Spleen (tissue), 11 donors: ENCODE measurements around the gene CNTD1. TPM values are rescaled to one million over a fixed set of nuclear protein-coding genes. Genes with fewer than 3 reads are reported as not detected.
A peak's percentile ranks its signal among the peaks of the same experiment; 100 is the strongest.

Experiments
- DNase-seq: peaks from one replicate; pipeline ENCODE4 v3.0.0-alpha.2; 2020
- H3K27ac ChIP-seq, 8 donors: fragments of 200-600 bp; sonication (generic) in 7 of 8; 1 replicate in 4 of 8; 2 replicates in 4 of 8; pipeline versions ENCODE4 v1.5.0 to v1.8.0; 2016 to 2021; ENCODE audit warnings: inconsistent platforms in 4 of 8, mild to moderate bottlenecking in 4 of 8, moderate library complexity in 1 of 8
- H3K27me3 ChIP-seq, 7 donors: fragments of 200-600 bp; sonication (generic) in 6 of 7; replicated peaks in 1 of 7; 1 replicate in 4 of 7; 2 replicates in 3 of 7; pipeline versions ENCODE4 v1.5.0 to v1.8.0; 2016 to 2021; ENCODE audit warnings: inconsistent platforms in 3 of 7, mild to moderate bottlenecking in 1 of 7
- H3K36me3 ChIP-seq, 6 donors: fragments of 200-600 bp; sonication (generic) in 5 of 6; 1 replicate in 4 of 6; 2 replicates in 2 of 6; pipeline versions ENCODE4 v1.5.0 to v1.8.0; 2016 to 2021; ENCODE audit warnings: inconsistent platforms in 2 of 6
- H3K4me1 ChIP-seq, 6 donors: fragments of 200-600 bp; sonication (generic) in 5 of 6; 1 replicate in 3 of 6; 2 replicates in 3 of 6; pipeline versions ENCODE4 v1.5.0 to v1.8.0; 2016 to 2021; ENCODE audit warnings: inconsistent platforms in 3 of 6
- H3K4me3 ChIP-seq, 8 donors: fragments of 200-600 bp; sonication (generic) in 7 of 8; 1 replicate in 4 of 8; 2 replicates in 4 of 8; pipeline versions ENCODE4 v1.5.0 to v1.8.0; 2016 to 2021; ENCODE audit warnings: inconsistent platforms in 4 of 8, mild to moderate bottlenecking in 4 of 8, moderate library complexity in 2 of 8
- H3K9me3 ChIP-seq, 8 donors: fragments of 200-600 bp; sonication (generic) in 7 of 8; 1 replicate in 4 of 8; 2 replicates in 4 of 8; pipeline versions ENCODE4 v1.5.0 to v1.8.0; 2016 to 2021; ENCODE audit warnings: inconsistent platforms in 4 of 8
- CTCF ChIP-seq, 11 experiments: fragments of 200-600 bp in 7 of 11; fragments of 450-650 bp in 4 of 11; sonication (generic) in 4 of 11; IDR thresholded peaks in 8 of 11; conservative IDR thresholded peaks in 3 of 11; 1 replicate in 7 of 11; 2 replicates in 4 of 11; pipeline versions ENCODE4 v1.4.0 to v1.8.0; 2016 to 2021; ENCODE audit warnings: antibody characterized with exemption in 11 of 11, inconsistent platforms in 4 of 11, mild to moderate bottlenecking in 1 of 11
- POLR2A ChIP-seq, 3 donors: fragments of 450-650 bp; IDR thresholded peaks; one replicate each; pipeline ENCODE4 v1.5.1; 2017; ENCODE audit warnings: antibody characterized with exemption in 3 of 3, mild to moderate bottlenecking in 1 of 3
- POLR2AphosphoS5 ChIP-seq, 3 donors: sonication (generic); formaldehyde crosslinking; IDR thresholded peaks; one replicate each; pipeline ENCODE4 v1.5.1; 2017; ENCODE audit warnings: antibody characterized with exemption in 3 of 3
- WGBS, 5 donors: extraction: QIAGEN DNeasy Blood & Tissue Kit in 3 of 5; methylation state at CpG; one replicate each; pipeline versions ENCODE4 v1.1.5 to v1.1.7; 2013 to 2018; 5-methylcytosine and 5-hydroxymethylcytosine counted together
- intact Hi-C: fragments of 100-400 bp; cut with DNase I; formaldehyde crosslinking; loops from one replicate; pipeline ENCODE4 v1.15.0; 2023; ENCODE audit warnings: low total_unique reads
- polyA plus RNA-seq, 3 donors: library from polyadenylated mRNA; stranded (reverse); fragments of 200-250 nt; gene quantifications; one replicate each; pipeline ENCODE4 v1.2.1, GENCODE V29; 2013
- total RNA-seq, 7 donors: library from RNA; depleted of rRNA in 3 of 7; stranded (reverse); fragments of >200 nt in 3 of 7; fragmentation: NEBNext Ultra II Directional in 4 of 7; extraction: Animal tissue kit (Norgen Biotek cat#: 25700) in 4 of 7; gene quantifications; one replicate each; pipeline versions ENCODE4 v1.1.0 to v1.2.1, GENCODE V29; 2016 to 2021
- donor health status: healthy with polysubstance abuse.
- donor health status: DM: no; HTN: no; CAD: no; lungs with moderate emphysema.
- donor health status: DM: no; HTN: no; CAD: no.
- donor health status: Bipolar disorder and iron deficiency.
- donor health status: healthy.
- donor health status: DM: no; HTN: no; CAD: no.
- donor health status: DM: yes; HTN: yes; CAD: no.

Gene CNTD1
- total and polyA plus RNA-seq, 10 donors = 0.17 to 0.26 (median 0.24) TPM; not detected in 7

- TF ChIP-seq POLR2A (IDR thresholded peaks at IDR 0.05) (no peak), POLR2AphosphoS5 (IDR thresholded peaks at IDR 0.05) (peak in 1 of 3 donors; percentile 14), CTCF (IDR thresholded peaks at IDR 0.05 in 8 of 11, conservative IDR thresholded peaks at IDR 0.05 in 3 of 11) (peak; percentile 44 to 85 (median 72))
- no peaks in the 10 kb centered on the region for H3K27me3 ChIP-seq
- peaks cover 3 to 78% (median 70%) of the 10 kb centered on the region in 6 donors for H3K36me3 ChIP-seq
- DNase-seq = peak; percentile 12
- no peaks in the 10 kb centered on the region for H3K9me3 ChIP-seq
- H3K4me1 ChIP-seq = peaks cover 0 to 66% (median 19%) of the 10 kb centered on the region in 6 donors
- H3K27ac ChIP-seq = peak overlapping the region in 1 of 8 donors; percentile 31
- intact Hi-C loops = loop anchor here (2.0 kb wide), 1 partner anchor 93 kb away; no protein-coding TSS in a partner anchor
- no peak overlapping the region for H3K4me3 ChIP-seq
- 49 to 57% (median 50%) methylated on average over 6 of the region's 6 CpGs for WGBS, 5 donors
Measured at GRCh38 chr17:42843358-42843934, 44.8 kb downstream of the CNTD1 start.

- H3K4me1 ChIP-seq = peaks cover 0 to 66% (median 19%) of the 10 kb centered on the region in 6 donors
- no peaks in the 10 kb centered on the region for H3K27me3 ChIP-seq
- H3K9me3 ChIP-seq = no peaks in the 10 kb centered on the region
- 47 to 70% (median 63%) methylated on average over 4 of the region's 4 CpGs for WGBS, 5 donors
- no peak within 1 kb of the TSS for H3K4me3 ChIP-seq
- intact Hi-C loops = no loop called here
- H3K36me3 ChIP-seq = peaks cover 3 to 69% (median 62%) of the 10 kb centered on the region in 6 donors
- DNase-seq = no peak
- H3K27ac ChIP-seq = peak within 1 kb of the TSS in 2 of 8 donors; percentile 24 to 31
- TF ChIP-seq POLR2AphosphoS5 (IDR thresholded peaks at IDR 0.05) (no peak), CTCF (IDR thresholded peaks at IDR 0.05 in 8 of 11, conservative IDR thresholded peaks at IDR 0.05 in 3 of 11) (no peak), POLR2A (IDR thresholded peaks at IDR 0.05) (no peak)
Measured at GRCh38 chr17:42844271-42844670, 45.6 kb downstream of the CNTD1 start, which contains the start of gene AOC2. AOC2 (plus strand) TSS chr17:42844580; CDS start chr17:42844627, 47 bp downstream.

- intact Hi-C loops = no loop called here
- Histone ChIP-seq H3K27ac (peak overlapping the region in 1 of 8 donors; percentile 24), H3K36me3 (peaks cover 3 to 62% (median 55%) of the 10 kb centered on the region in 6 donors), H3K4me1 (peaks cover 0 to 70% (median 21%) of the 10 kb centered on the region in 6 donors), H3K4me3 (no peak overlapping the region), H3K27me3 (no peaks in the 10 kb centered on the region), H3K9me3 (no peaks in the 10 kb centered on the region)
- peak; percentile 66 for DNase-seq
- peak in 2 of 3 donors; percentile 28 to 66 for TF ChIP-seq POLR2AphosphoS5 (IDR thresholded peaks at IDR 0.05)
- TF ChIP-seq CTCF (IDR thresholded peaks at IDR 0.05 in 8 of 11, conservative IDR thresholded peaks at IDR 0.05 in 3 of 11) = no peak
- 84 to 95% (median 92%) methylated on average over 11 to 24 of the region's 24 CpGs for WGBS, 5 donors
Measured at GRCh38 chr17:42844761-42845555, 46.3 kb downstream of the CNTD1 start.

GRCh38 chr17:42845556-42845917 is 46.9 kb downstream of the CNTD1 start:
- Histone ChIP-seq H3K4me3 (no peak overlapping the region), H3K9me3 (no peaks in the 10 kb centered on the region), H3K4me1 (peaks cover 0 to 76% (median 22%) of the 10 kb centered on the region in 6 donors), H3K27me3 (no peaks in the 10 kb centered on the region), H3K36me3 (peaks cover 3 to 57% (median 50%) of the 10 kb centered on the region in 6 donors), H3K27ac (peak overlapping the region in 1 of 8 donors; percentile 38)
- intact Hi-C loops = no loop called here
- TF ChIP-seq CTCF (IDR thresholded peaks at IDR 0.05 in 8 of 11, conservative IDR thresholded peaks at IDR 0.05 in 3 of 11) (no peak), POLR2AphosphoS5 (IDR thresholded peaks at IDR 0.05) (no peak), POLR2A (IDR thresholded peaks at IDR 0.05) (no peak)
- peak; percentile 39 for DNase-seq
- 92 to 95% (median 94%) methylated on average over 11 to 12 of the region's 12 CpGs for WGBS, 5 donors
